ENCODE measurements around the gene NEK7. TPM values are rescaled to one million over a fixed set of nuclear protein-coding genes. Genes with fewer than 3 reads are reported as not detected.

NEK7 gene
- total RNA-seq, 1 donor = 28.0 TPM

DNA sequence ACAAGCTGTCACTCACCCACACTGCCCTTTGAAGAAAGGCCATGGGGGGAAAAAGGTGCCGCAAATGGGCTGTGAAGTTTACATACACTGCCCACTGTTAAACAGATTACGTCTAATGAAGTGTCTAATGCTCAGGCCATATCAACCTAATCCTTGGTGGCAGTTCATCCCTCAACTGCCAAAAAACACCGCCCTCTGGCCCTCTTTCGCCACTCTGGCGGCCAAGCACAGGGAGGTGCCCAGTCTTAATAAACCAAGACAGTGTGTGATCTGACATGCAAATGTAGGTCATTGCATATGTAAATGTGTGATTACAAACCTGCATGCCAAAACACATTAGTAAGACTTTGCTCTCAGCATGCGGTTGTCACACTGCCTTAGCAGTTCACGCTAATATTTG lies 89.5 kb downstream of the NEK7 start:
- no peak for DNase-seq (ENCODE audit: low read depth in 2 of 3, low spot score in 2 of 3)

DNA sequence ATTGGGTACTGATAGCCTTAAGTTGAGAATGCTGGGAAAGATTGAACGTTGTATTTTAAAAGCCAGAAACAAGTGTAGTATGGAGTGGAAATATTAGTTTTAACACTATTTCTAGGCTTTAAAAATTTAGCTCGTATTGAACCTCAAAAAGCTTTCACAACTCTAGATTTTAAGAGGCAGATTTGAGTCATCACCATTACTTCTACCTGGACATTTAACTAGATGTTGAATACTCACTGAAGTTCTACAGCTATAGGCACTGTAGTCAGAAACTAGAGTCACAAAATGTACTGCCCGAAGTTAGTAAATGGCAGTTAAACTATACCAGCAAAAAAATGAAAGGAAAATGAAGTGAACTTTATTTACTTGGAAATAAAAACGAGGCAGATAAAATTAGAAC lies 96.5 kb downstream of the NEK7 start:
- DNase-seq (ENCODE audit: low read depth in 2 of 3, low spot score in 2 of 3) = no peak

DNA sequence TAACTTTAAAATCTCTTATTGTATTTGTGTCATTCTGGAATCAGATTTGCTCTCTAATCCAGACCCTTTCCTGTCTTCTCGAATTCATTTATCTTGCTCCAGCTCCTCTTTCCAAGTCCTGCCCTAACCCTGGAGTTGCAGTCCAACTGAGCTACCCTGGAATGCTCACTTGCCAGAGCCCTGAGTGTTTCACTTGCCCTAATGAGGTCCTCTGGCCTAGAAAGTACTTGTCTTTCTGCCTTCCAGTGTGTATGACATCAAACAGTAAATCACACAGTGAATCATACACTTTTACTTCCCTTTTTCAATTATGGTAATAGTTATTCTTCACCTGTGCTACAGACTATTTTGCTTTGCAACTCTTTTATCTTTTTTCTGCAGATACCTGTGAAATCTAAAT lies 96.9 kb downstream of the NEK7 start:
- peak in 2 of 3 donors; percentile 66 to 77 for DNase-seq (ENCODE audit: low read depth in 2 of 3, low spot score in 2 of 3)

DNA sequence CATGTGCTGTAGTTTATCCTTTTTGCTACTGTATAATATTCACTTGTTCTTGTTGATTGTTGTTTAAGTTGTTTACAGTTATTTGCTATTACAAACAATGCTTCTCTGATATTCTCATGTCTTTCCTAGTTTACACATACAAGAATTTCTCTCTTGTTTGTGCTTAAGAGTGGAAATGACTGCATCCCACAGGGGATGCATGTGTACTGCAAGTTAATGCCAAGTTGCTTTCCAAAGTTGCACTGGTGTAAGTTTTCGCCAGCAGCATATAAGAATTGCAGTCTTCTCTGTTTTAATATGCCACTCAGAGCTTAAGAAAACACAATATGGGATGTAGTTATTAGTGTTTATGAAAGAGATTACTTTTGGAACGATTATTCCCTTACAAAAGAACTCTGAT lies 97.7 kb downstream of the NEK7 start:
- DNase-seq (ENCODE audit: low read depth in 2 of 3, low spot score in 2 of 3) = peak in 1 of 3 donors; percentile 24

DNA sequence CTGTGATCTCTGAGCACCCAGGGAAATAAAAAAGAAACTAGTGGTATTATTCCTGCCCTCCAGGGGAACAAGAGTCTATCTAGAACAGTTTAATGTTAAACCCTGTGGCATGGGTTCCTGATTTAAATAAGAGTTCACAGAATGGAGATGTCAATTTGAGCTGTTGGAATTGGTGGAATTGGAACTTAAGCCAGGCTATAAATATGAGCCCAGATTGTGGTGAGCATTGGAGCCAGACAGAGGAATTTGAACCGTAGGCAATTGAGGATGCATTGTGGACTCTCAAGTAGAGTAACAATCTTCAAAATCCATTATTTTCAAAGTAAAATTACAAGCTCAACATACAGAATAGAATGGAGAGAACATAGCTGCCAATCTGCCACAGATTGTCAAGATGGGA lies 98.2 kb downstream of the NEK7 start:
- no peak for DNase-seq (ENCODE audit: low read depth in 2 of 3, low spot score in 2 of 3)

DNA sequence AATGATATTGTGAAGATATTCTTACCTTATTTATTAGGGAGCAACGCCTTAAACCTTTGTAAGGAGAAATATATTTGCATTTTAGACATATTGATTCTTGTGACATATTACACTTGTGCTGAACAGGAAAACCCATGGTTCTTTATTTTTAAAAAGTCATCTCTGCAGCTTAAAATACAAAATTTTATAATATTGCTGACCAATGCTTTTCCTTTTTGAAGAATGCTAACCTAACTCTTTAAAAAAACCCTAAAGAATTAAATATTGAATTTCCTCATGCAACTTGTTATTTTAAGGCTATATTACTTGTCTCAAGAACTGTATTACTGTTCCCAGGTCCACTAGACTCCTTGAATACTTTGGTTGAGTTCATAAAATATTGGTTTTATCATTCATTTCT lies 99.0 kb downstream of the NEK7 start:
- DNase-seq (ENCODE audit: low read depth in 2 of 3, low spot score in 2 of 3) = no peak

DNA sequence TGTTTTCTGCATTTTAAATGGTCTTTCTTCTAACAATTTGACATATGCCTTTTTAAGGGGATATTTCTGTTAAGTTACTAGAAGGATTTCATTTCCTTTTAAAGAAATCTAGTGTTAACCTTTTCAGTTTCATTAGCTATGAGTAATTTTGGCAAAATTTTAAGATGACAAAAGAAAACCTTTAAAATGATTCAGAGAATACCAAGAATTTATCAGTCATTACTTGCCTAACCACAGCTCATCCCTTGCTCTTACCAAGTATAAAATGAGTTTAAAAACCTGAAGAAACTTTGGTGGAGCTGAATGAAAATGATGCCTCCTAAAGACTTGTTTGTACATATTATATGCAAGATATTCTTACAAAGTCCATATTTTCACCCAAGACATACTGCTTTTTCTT lies 101.7 kb downstream of the NEK7 start:
- DNase-seq (ENCODE audit: low read depth in 2 of 3, low spot score in 2 of 3) = no peak

DNA sequence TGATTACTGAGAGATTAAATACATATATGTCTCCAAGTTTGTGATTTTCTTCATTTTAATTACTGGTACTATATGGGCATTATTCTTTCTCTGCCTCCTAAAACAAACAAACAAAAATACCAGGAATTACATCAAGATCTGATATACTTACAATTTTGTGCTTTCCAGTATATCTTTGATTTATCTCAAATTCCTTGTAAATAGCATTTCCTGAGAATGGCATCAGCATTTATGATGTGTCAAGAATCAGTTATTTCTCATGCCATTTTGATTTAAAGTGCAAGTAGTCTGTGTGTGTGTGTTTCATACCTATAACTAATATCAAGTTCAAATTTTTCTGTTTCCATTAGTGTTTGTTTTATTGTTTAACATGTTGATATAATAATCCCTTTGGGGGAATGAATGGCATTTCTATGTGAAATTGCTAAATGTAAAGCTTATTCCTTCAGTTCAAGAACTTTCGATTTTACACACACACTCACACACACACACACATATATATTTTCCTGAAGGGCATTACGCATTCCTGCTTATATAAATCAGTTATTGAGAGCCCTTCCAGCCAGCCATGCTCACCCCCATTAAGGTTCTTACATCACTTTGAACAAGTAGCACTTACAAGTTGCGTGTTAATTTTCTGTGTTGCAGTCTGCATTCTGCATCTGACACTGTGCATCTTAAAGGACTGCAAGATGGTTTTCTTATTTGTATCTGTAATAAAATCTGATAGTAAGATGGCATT lies 102.7 kb downstream of the NEK7 start:
- DNase-seq (ENCODE audit: low read depth in 2 of 3, low spot score in 2 of 3) = no peak

DNA sequence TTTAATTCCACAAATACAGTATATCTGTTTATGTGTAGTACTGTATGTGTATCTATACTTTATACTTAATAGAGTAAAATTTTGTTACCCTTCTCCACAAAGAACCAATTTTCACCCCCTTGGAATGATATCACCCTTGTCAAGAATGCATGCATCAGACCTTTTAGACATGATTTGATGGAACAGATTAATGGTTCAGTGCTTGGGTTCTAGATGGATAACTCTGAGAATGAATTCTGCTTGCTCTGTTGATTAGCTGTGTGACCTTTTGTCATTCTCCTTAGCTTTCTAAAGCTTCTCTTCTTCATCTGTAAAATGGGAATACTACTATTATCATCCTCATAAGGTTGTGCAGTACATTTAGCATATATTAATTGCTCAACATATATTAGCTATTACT lies 105.1 kb downstream of the NEK7 start:
- DNase-seq (ENCODE audit: low read depth in 2 of 3, low spot score in 2 of 3) = no peak

DNA sequence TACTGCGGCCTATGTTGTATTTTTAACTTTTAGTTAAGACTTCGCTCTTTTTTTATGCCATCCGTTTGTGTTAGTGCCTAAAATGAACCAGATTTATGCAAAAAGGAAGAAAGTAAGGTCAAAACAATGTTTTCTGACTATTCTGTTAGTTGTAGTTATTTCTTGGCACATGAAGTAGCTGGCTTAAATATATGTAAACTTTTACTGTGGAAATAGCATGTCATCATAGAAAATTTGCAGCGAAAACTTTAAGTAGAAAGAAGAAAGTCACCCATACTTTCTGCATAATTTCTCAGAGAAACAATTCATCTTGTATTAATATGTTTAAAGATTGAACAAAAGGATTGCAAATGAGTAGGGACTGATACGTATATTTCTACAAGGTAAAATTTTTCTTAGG lies 106.4 kb downstream of the NEK7 start:
- DNase-seq (ENCODE audit: low read depth in 2 of 3, low spot score in 2 of 3) = no peak

DNA sequence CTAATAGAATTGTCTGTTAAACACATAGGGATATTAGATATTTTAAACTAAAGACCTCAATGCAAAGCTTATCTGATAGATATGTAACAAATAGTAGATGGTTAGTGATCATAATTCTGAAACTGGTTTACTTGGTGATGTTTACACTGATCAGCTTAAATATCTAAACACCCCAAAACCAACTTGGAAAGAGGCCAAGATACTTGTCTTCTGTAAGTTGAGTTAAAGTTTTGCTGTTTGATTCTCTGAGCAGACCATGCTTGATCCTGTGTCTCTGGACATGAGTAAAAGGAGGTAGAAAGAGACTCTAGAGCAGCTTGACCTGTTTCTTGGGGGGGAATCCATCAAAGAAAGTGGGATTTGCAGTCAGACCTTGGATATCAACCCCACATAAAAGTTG lies 107.5 kb downstream of the NEK7 start:
- DNase-seq (ENCODE audit: low read depth in 2 of 3, low spot score in 2 of 3) = no peak

DNA sequence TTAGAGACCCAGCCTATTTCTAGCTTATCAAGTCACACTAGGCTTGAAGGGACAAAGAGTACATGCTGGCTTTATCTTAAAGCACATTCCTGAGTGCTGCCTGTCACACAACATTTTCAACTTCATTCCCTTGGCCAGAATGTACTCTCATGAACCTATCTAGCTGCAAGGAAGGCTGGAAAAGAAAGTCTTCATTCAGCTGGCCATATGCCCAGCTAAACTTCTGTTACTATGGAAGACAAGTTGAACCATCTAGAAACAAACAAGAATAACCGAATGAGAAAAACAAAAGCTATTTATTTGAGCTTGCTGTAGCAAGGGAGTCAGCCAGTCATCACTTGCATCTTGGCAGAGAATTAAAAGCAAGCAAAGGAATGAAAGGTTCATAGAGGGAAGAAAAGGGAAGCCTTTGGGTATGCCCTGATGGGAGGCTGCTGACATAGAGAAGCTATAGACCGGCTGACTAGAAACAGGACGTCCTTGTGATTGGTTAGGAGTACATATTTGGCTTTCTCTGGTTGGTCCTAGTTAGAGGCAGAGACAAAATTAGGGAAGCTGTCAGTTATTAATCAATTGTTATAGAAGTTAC lies 108.4 kb downstream of the NEK7 start:
- peak in 1 of 3 donors; percentile 51 for DNase-seq (ENCODE audit: low read depth in 2 of 3, low spot score in 2 of 3)

DNA sequence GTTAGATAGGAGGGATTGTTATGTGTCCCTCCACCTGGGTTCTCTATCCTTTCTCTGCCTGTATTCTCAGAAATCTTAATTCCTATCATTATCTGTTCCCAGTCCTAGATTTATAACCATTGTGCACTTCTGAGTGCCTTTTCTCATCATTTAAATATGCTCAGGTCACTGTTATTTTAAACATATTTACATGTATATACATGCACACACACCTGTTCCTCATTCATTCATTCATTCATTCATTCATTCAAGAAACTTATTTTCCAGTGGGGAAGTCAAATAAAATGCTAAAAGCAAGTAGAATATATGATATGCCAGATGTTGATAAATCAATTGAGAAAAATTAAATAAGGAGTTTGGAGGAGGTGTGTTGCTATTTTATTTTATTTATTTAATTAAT lies 110.3 kb downstream of the NEK7 start:
- no peak for DNase-seq (ENCODE audit: low read depth in 2 of 3, low spot score in 2 of 3)

DNA sequence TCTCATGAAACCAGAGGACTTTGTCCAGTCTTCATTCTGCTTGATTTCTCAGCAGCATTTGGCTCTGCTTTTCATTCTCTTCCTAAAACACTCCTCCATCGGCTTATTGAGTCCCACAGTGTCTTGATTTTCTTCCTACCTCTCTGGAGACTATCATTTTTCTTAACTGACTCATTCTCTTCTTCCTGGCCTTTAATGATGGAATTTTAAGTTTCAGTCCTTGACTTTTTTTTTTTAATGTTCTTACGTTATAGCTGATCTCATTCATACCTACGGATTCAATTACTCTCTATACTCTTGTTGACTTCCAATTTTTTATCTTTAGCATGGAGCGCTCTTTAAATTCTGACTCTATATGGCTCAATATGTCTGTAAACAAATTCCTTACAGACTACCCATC lies 111.1 kb downstream of the NEK7 start:
- DNase-seq (ENCODE audit: low read depth in 2 of 3, low spot score in 2 of 3) = no peak

DNA sequence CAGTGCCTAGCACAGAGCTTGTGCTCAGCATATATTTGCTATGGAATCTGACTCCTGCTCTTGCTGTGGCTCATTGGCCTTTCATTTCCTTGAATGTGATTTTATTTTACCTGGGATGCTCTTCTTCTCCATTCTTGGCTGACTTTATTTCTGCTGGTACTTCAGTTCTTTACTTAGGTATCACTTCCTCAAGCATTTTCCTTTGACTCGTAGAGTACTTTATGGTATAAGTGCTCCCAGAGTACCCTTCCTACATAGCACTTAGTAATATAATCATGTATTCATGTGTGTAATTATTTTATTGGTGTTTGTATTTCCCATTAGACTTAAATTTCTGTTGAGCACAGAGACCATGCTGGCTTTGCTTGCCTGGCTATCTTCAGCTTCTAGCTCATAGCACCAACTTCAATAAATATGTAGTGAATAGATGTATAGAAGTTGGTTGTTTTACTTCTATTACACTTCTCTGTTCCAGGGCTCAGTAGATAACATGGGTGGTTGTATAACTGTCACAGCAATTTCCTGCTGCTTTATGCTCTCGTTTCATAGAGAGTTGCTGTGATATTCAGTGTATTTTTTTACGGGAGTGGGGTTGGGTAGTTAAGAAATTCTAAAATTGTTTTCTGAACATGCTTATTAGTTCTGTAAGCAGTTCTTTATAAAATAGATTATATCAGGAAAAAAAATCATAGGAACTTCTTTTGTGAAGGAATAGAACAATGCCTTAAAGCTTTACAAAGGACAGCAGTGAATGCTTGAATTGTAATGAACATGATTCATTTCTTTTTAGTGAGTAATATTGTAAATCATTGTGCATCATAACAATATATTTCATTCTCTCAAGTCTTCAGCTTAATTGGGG lies 112.2 kb downstream of the NEK7 start:
- DNase-seq (ENCODE audit: low read depth in 2 of 3, low spot score in 2 of 3) = no peak

DNA sequence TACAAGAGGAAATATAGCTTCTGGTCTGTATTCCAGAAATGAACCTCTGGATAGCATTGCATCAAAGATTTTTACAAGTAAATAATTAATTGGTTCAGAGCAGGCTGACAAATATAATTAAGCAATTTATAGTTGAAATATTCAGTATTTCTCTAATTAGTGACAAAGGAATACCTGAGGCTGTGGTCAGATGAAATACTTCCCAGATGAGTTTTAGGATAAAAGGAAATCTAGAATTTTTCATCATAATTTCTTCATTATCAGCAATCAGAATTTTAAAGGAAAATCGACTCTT lies 112.8 kb downstream of the NEK7 start:
- DNase-seq (ENCODE audit: low read depth in 2 of 3, low spot score in 2 of 3) = no peak

DNA sequence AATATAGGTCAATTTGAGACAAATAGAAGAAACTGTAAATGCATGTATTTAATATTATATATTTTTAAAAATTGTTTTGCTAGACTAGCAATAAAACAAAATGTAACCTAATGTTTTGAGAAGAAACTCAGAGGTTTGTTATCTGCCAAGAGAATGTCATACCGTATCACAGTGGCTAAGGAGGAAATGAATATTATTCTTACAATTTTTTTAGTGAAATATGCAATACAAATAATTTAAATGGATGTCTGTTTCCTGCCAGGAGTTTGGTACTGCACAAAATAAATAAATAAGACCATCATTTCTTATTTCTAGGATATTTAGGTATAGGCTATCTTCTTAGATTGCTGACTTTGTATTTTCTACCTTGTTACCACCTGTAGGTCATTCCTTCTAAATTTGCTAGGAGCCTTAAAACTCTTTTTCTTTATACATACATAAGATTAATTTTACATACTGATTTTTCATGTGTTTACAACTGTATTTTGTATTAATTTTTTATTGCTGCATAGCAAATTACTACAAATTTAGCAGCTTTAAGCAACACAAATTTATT lies 113.6 kb downstream of the NEK7 start:
- no peak for DNase-seq (ENCODE audit: low read depth in 2 of 3, low spot score in 2 of 3)

DNA sequence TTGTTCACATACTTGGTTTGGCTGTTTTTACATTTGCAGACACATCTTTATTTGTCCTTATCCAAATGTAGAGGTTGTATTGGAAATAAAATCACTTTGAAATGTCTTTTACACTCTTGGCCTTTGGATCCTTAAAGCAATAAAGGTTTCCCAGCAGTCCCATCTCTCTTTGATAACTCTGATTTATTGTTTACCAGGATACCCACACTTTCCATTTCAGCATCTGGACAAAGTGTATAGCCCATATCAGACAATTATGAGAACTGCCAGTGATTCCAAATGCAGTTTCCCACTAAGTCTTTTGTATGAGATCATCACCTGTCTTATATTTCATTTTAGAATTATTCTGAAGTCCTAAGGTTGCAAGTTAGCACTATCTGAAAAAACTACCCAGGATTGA lies 114.7 kb downstream of the NEK7 start:
- no peak for DNase-seq (ENCODE audit: low read depth in 2 of 3, low spot score in 2 of 3)

DNA sequence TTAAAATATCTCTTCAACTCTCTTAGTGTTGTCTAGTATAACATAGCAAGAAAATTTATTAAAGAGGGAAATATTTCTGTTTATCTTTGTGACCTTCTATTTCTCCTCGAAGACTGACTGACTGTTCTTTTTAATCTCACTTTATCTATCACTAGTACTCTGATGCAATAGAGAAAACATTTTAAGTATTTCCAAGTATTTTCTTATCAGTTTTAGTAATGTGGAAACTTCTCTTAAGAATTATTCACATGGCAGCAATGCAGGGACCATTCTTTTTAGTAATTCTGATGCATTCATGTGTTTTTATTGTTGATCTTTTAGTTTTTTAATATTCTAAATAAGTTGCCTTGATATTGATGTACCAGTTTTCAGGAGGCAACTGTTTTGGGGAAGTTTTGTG lies 115.7 kb downstream of the NEK7 start:
- no peak for DNase-seq (ENCODE audit: low read depth in 2 of 3, low spot score in 2 of 3)

DNA sequence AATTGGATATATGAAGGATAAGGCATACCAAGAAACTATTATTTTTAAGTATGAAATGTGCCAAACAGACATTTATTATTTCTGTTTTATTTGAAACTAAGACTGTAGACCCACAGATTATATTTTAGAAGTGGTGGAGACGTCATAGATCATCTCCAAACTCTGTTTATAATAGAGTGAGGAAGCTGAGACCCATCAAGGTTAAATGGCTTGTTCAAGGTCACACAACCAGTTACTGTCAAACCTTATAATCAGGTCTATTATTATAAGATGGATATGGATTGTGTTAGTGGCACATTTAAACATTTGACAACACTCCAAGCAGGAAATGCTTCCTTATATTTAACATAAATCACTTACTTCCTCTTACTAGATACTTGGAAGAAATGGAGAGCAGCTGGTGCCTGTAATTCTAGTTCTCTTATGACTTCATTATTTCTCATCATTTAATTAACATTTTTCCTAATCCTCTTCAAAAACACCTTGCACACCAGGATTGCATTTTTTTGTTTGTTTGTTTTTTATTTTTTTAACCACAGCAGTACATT lies 117.0 kb downstream of the NEK7 start:
- no peak for DNase-seq (ENCODE audit: low read depth in 2 of 3, low spot score in 2 of 3)

DNA sequence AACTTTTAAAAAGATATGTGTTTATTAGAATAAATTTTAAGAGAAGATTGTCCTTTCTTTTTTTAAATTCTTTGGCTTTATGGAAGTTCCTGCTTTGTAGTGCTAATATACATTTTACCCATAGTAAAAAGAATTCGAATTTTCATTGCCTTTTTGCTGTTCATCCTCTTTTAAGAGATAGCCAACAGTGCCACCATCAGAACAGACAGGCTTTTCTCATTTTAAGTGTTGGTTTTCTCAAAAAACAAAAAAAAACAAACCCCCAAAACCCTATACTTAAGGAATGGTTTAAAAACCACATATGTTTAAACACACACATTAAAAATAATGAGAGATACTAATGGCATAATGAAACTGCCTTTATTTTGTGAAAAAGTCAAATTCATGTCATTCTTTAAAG lies 118.8 kb downstream of the NEK7 start:
- no peak for DNase-seq (ENCODE audit: low read depth in 2 of 3, low spot score in 2 of 3)

All from hematopoietic multipotent progenitor cell (in vitro differentiated cells).